HG02610 (cell line): ENCODE results near the gene ZNF195.
"Not testable (repeated sequence)": the region's sequence is repeated elsewhere in the genome, so short reads cannot be mapped to it uniquely, and the experiment has no call there.

Experiments
- ATAC-seq: cut with Tn5 transposase; IDR thresholded peaks from one replicate; pipeline ENCODE4 v1.9.1; 2021; ENCODE audit warnings: mild to moderate bottlenecking, moderate library complexity; ENCODE audit not compliant: unreplicated experiment

Gene ZNF195

DNA sequence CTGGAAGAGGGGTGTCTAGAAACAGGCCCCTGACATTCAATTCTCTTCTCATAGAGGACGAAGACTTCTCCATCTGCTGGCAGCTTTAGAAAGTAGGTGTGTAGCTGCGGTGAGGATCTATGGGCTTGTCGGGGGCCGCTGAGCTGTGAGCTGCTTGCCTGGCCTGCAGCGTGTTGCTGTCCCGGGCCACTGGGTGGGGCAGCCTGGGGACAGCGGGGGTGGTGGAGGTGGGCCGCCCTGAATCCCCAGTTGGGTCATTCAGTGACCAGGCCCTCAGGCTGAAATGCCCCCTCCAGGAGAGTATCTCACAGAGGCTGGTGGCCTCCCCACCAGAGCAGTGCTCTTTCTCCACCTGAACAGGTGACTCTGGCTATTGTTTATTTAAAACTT lies 23.9 kb upstream of the ZNF195 start:
- not testable (repeated sequence) for ATAC-seq

DNA sequence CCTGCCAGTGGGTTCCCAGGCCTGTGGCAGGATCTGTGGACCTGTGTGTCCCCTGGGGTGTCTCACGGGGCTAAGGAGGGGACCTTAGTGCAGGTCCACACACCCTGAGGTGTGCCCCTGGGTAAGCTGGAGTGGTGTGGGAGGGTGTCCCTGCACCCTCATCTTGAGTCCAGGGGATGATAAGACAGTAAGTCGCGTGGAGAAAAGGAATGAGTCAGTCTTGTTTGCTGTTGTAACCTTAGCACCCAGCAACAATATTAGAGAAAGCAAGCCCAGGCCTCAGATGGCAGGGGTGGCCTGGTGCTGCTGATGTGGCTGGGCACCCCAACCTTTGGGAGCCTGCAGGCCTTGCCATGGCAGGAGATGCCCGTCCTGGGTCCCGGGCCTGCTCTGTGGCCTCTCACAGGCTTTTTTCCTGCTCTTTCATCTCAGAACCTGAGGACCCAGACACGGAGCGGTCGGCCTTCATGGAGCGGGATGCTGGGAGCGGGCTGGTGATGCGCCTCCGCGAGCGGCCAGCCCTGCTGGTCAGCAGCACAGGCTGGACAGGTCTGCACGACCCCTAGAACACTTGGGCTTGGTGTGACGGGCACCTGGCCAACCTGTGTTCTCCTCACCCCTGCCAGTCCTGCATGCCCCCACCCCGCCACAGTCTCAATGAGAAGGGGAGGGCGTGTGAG lies 23.4 kb upstream of the ZNF195 start:
- not testable (repeated sequence) for ATAC-seq

DNA sequence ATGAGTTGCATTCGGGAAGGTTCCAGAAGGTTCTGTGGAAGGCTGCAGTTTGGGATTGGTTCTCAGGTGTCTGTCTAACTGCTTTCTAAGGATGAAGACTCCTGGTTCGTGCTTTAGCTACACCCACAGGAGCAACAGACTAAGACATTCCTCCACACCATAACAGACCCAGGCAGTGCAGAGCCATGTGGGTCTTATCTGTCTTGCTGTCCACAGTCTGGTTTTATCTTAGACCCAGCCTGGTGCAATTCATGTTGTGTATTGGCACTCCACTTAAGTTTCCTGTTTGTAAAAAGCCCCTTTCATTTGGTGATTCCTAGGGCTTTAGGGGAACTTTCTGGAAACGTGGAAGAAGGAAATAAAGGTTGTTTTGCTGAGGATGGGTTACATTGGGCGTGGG lies 22.1 kb upstream of the ZNF195 start:
- ATAC-seq = not testable (repeated sequence)

DNA sequence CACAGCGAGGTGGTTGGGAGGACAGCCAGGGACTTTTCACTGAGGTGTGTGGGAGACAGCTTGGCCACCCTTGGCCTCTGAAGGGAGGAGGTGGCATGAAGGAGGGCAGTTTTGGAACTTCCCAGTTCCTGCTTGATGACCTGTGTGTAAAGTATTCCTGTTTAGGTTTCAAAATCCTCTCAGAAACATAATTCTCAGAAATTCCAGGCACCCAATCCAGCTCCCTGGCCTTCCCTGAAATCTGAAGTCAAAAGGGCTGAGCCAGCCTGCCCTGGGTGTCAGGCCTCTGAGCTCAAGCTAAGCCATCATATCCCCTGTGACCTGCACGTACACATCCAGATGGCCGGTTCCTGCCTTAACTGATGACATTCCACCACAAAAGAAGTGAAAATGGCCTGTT lies 19.6 kb upstream of the ZNF195 start:
- ATAC-seq = not testable (repeated sequence)

DNA sequence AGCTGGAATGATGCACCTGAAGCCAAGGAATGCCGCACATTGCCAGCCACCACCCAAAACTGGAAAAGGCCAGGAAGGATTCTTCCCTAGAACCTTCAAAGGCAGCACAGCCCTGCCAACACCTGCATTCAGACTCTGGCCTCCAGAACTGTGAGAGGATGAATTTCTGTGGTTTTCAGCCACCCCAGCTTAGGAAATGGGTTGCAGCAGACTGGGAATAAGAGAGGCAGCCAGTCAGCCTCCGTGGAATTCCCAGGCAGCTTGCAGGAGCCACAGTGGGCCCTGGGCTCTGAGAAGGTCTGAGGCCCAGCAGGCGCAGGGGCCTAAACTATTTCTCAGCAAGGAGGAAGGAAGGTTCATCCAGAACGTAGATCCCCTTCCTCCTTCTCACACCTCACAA lies 19.2 kb upstream of the ZNF195 start:
- not testable (repeated sequence) for ATAC-seq

DNA sequence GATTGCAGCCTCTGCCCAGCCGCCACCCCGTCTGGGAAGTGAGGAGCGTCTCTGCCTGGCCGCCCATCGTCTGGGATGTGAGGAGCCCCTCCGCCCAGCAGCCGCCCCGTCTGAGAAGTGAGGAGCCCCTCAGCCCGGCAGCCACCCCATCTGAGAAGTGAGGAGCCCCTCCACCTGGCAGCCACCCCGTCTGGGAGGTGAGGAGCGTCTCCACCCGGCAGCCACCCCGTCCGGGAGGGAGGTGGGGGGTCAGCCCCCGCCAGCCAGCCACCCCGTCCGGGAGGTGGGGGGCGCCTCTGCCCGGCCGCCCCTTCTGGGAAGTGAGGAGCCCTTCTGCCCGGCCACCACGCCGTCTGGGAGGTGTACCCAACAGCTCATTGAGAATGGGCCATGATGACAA lies 18.3 kb upstream of the ZNF195 start:
- ATAC-seq = not testable (repeated sequence)

DNA sequence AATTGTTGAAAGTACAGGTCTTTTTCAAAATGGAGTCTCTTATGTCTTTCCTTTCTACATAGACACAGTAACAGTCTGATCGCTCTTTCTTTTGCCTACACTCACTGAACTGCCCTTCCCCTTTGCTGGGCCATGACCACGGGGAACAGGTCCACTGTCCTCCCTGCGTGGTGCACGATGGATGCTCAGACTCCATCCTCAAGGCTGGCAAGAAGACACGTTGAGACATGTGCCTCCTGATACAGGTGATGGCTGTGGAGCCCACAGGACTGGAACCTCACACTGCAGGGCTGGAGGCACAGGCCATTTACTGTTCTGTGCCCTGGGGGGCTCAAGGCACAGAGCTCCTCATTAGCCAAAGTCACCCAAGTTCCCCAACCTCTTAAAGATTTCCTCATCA lies 16.5 kb upstream of the ZNF195 start:
- not testable (repeated sequence) for ATAC-seq

DNA sequence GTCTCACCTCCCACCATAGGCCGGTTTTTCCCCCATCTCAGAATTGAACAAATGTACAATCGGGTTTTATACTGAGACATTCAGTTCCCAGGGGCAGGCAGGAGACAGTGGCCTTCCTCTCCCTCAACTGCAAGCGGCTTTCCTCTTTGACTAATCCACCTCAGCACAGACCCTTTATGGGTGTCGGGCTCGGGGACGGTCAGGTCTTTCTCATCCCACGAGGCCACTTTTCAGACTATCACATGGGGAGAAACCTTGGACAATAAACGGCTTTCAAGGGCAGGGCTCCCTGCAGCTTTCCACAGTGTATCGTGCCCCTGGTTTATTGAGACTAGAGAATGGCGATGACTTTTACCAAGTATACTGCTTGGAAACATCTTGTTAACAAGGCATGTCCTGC lies 16.0 kb upstream of the ZNF195 start:
- not testable (repeated sequence) for ATAC-seq

DNA sequence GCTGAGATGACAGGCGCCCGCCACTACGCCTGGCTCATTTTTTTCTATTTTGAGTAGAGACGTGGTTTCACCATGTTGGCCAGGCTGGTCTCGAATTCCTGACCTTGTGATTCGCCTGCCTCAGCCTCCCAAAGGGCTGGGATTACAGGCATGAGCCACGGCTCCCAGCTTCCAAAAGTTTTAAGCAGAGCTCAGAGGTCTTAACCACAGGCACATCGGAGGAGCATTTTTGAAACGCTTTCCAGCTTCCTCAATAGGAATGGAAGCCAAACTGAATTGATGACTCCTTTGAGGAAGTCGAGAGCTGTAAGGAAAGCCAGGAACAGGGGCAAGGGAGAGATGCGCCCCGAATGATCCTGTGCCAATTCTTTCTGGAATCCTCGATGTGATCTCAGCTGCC lies 14.5 kb upstream of the ZNF195 start:
- ATAC-seq = not testable (repeated sequence)

DNA sequence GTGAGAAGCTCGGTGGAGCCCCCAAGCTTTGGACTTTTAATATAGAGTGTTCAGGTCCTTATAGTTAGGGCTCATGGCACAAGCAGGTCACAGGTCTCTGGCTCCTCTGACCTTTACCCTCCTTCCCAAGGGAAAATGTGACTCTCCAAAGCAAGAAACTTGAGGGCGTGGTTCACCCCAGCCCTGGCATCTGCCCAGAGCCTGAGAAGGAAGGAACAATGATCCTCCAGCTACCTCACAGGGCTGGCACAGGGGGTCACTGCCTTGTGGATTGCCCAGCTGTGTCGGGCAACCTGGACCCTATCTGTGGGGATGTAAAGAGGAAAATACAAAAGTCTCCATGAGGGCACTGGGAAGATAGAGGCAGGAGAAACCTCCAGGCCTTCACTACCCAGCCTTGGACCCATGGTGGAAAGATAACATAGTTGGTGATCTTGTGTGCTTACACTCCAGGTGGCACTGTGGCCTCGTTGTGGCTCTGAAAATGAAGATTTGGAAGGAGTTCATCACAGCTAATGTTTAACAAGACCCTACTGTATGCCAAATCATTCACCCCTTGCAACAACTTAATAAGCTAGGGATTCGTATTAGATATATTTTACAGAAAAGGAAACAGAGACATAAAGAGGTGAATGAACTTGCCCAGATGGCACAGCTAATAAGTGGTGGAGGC lies 3.8 kb upstream of the ZNF195 start:
- no peak for ATAC-seq

DNA sequence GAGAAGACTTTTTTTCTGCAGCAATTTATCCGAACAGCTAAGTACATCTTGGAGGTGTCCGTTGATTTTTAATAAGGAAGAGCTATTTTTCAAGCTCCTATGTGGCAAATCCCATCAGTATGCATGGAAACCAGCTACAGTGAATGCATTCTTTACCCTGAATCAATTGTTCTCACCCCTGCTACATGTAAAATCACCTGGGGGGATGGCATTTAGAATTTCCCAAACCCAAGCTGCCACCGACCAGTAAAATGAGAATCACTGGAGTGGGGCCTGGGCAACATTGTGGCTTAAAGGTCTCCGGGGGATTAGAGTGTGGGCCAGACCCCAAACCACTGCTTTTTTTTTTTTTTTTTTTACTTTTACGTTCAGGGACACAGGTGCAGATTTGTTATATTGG lies 2.8 kb upstream of the ZNF195 start:
- ATAC-seq = no peak

DNA sequence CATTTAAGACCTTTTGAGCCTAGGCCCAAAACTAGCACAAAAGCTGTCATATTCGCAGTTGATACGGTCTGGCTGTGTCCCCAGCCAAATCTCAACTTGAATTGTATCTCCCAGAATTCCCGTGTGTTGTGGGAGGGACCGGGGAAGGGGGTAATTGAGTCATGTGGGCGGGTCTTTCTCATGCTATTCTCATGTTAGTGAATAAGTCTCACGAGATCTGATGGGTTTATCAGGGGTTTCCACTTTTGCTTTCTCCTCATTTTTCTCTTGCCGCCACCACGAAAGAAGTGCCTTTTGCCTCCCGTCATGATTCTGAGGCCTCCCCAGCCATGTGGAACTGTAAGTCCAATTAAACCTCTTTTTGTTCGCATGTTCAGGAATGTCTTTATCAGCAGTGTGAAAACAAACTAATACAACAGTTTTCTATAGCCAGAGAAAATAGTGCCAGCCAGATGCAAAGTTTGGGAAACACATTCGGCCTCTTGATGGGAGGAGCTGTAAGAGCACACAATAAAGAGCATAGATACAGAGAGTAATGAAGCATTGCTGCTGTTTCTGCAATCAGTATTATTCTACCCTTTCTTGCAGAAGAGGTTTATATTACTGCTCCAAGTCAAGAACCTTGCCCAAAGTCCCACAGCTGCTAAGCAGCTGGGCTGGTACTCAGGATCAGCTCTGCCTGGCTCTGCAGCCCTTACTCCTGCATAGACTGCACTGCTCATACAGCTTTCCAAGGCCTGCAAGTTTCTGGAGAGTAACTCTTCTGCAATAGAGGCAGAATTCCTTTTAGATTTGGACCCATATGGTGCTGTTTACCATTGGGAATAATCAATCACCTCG lies 2.0 kb upstream of the ZNF195 start:
- no peak for ATAC-seq

DNA sequence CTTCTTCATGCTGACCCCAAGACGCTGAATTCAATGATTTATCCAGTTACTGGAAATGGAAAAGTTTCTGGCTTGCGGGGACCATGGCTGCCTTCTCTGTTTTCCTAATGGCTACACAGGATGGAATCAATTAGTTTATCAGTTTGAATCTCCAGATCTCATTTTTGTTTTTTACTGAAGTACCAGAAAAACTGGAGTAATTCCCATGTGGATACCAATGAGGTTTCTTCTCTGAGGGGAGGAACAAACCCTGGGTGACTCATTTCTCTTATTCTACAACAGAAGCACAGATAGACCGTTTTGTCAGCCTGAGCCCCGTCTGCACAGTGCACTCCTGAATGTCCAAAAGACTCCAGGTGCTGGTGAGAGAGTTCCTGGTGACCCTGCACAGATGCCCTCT lies 3.4 kb downstream of the ZNF195 start:
- ATAC-seq = no peak

DNA sequence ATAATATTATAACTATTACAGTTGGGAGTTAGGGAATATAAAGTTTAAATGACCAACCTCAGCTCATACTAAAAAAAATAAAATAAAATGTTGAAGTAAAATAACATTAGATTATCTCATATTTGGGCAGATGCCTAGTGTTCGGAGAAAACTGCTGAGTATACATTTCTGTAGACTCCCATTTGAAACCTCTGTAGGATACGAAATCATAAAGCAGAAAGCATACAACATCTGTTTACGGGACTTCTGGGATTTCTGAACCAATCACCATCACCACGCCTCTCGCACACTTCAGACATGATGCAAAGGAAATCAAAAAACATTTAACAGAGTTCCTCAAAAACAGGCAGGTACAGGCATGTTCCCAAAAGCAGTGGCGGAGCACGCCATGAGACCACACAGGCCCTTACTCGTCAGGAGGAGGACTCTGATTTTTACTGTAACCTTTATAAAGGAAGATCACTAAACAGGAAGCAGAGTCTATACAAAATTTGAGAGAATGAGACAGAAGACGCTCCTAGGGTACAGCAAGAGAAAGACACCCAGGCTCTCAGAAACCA lies 8.6 kb downstream of the ZNF195 start:
- ATAC-seq = no peak

DNA sequence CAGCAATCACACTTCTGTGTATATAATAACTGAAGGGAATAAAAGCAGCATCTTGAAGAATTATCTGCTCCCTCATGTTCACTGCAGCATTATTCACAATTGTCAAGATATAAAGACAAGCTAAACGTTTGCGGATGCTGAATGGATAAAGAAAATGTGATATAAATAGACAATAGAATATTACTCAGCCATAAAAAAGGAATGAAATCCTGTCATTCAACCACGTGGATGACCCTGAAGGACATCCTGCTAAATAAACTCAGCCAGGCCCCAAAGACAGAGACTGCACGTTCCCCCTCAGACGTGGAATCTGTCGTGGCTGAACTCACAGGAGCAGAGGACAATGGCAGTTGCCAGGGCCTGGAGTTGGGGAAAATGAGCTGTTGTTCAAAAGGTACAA lies 9.6 kb downstream of the ZNF195 start:
- ATAC-seq = no peak

DNA sequence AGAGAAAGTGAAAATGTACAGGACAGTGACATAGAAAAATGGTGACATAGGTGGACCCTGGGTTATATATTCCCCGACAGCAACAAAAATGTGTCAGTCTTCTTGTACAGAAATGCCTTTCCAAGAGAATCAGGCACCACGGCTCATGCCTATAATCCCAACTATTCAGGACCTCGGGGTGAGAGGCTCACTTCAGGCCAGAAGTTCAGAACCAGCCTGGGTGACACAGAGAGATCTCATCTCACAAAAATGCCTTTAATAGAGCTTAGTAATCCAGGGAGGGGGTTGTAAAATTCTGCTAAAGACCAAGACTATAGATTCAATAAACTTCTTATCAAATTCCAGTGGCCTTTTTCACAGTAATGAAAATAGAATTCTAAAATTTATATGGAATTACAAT lies 10.7 kb downstream of the ZNF195 start:
- ATAC-seq = no peak

DNA sequence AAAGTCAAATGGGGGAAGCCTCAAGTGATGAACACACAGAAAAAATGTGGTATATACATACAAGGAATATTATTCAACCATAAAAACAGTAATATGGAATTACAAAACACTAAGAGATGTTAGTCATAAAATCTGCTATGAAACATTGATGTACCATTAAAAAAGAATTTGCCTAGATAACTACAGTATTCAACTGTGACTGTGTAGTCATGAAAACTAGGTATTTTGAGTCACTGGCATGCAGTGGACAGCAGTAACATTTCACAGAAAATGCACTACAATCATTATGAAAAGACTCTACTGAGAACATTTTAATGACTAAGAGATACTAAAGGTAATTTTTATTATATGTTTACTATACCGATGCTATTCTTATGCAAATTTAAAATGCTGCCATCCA lies 11.7 kb downstream of the ZNF195 start:
- ATAC-seq = no peak

DNA sequence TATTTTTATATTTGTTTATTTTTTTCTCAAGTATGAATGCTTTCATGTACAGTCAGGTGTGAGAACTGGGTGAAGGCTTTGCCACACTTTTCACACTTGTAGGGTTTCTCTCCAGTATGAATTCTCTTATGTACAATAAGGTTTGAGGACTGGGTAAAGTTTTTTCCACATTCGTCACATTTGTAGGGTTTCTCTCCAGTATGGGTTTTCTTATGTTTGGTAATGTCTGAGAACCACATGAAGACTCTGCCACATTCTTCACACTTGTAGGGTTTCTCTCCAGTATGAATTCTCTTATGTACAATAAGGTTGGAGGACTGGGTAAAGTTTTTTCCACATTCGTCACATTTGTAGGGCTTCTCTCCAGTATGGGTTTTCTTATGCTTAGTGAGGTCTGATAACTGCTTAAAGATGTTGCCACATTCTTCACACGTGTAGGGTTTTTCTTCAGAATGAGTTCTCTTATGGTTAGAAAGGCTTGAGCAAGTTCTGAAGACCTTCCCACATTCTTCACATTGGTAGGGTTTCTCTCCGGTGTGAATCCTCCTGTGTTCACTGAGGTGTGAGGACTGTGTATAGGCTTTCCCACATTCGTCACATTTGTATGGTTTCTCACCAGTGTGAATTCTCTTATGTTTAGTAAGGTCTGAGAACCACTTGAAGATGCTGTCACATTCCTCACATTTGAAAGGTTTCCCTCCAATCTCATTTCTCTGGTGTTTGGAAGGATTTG lies 19.7 kb downstream of the ZNF195 start:
- no peak for ATAC-seq

DNA sequence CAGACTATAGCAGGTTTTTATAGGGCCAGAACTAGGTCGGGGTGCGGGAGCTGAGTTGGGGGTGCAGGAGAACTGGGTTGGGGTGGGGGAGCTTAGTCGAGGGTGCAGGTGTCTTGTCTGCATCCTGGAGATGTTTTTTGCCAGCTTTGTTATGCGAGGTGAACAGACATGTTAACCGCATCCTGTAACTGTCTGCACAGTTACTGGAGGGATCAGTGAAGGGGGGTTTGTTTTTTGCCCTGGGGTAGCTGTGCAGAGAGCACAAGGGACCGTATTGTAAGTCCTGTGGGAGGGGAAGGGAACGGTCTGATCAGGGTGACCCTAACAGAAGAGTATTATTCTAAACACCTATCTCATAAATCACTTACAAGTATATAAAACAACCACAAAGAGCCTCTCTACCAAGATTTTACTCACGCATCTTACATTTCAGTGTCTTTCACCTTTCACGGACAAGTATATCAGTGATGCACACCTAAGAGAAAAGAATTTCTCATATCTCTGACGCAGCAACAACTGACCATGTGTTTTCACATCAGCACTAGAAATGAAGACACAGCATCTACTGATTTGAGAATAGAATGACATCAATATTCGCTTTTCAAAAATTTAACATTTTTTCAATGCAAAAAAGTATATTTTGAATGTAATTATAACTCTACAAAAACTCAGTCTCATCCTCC lies 20.8 kb downstream of the ZNF195 start:
- ATAC-seq = no peak

DNA sequence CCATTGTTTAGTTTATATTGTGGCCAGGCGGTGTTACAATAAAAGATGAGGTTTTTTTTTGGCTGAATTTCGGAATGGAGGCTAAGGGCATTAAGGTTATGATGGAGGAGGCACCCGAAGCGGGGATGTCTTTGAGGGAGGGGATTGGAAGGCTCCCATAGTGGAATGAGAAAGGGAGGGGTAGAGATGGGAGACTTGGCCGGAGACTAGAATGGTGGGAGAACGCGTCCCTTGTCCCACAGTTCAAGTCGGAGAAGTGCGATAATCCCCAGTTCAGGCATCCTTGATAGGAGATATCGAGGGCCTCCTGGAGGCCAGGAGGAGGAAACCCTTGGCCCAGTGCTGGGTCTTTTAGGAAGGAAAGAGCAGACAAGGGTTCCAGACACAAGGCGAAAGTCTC lies 21.6 kb downstream of the ZNF195 start:
- ATAC-seq = no peak
